SU-DHL-6 (cell line): Measurements from ENCODE around the gene KRTAP10-10.

ENCODE experiments used
- H2AFZ ChIP-seq: fragments of 200-600 bp; sonication (generic); 2 replicates; pipeline ENCODE4 v1.6.1; 2014; ENCODE audit warnings: low read depth, mild to moderate bottlenecking, moderate library complexity, mixed read lengths, antibody characterized with exemption, low read length; ENCODE audit not compliant: severe bottlenecking
- H3F3A ChIP-seq: fragments of 200-600 bp; shearing (Covaris generic); 2 replicates; pipeline ENCODE4 v1.6.0; 2016; ENCODE audit warnings: antibody characterized with exemption, mild to moderate bottlenecking; ENCODE audit not compliant: insufficient read depth
- H3K27ac ChIP-seq: fragments of 200-600 bp; sonication (generic); 2 replicates; pipeline ENCODE4 v1.5.1; 2016; ENCODE audit warnings: low read depth, mild to moderate bottlenecking, low read length, moderate library complexity, mixed read lengths
- H3K27me3 ChIP-seq: fragments of 200-600 bp; sonication (generic), shearing (Covaris generic); 2 replicates; pipeline ENCODE4 v1.6.0; 2014; ENCODE audit warnings: mild to moderate bottlenecking, low read length
- H3K36me3 ChIP-seq: fragments of 200-600 bp; sonication (generic); 2 replicates; pipeline ENCODE4 v1.6.1; 2014; ENCODE audit warnings: mild to moderate bottlenecking, low read length, mixed read lengths
- H3K4me2 ChIP-seq: fragments of 300-600, 200-600 bp; shearing (Covaris generic), sonication (generic); 2 replicates; pipeline ENCODE4 v1.6.0; 2014; ENCODE audit warnings: low read length, low read depth, mild to moderate bottlenecking; ENCODE audit not compliant: poor library complexity, severe bottlenecking
- H3K4me3 ChIP-seq: fragments of 200-600 bp; sonication (generic); 2 replicates; pipeline ENCODE4 v1.5.1; 2014; ENCODE audit warnings: antibody characterized with exemption, low read length, mild to moderate bottlenecking, mixed read lengths; ENCODE audit not compliant: insufficient read depth, poor library complexity, severe bottlenecking
- H3K79me2 ChIP-seq: fragments of 200-600 bp; sonication (generic); 2 replicates; pipeline ENCODE4 v1.6.1; 2014; ENCODE audit warnings: mild to moderate bottlenecking, low read length, moderate library complexity; ENCODE audit not compliant: insufficient read depth
- H3K9ac ChIP-seq: fragments of 200-600 bp; sonication (generic); 2 replicates; pipeline ENCODE4 v1.7.0; 2014; ENCODE audit warnings: mild to moderate bottlenecking, low read length
- H3K9me2 ChIP-seq: fragments of 200-600 bp; sonication (generic); replicated peaks from 2 replicates; pipeline ENCODE4 v1.6.1; 2014; ENCODE audit warnings: low read length; ENCODE audit not compliant: insufficient read depth
- H3K9me3 ChIP-seq: fragments of 200-600 bp; sonication (generic); 2 replicates; pipeline ENCODE4 v1.6.1; 2014; ENCODE audit warnings: low read length, mixed read lengths; ENCODE audit not compliant: insufficient read depth
- H4K20me1 ChIP-seq: fragments of 200-600 bp; sonication (generic); 2 replicates; pipeline ENCODE4 v1.6.1; 2014; ENCODE audit warnings: low read depth, mild to moderate bottlenecking, antibody characterized with exemption, low read length, moderate library complexity, mixed read lengths
- CTCF ChIP-seq: fragments of 200-600 bp; sonication (generic); IDR thresholded peaks from one replicate; pipeline ENCODE4 v1.5.1; 2017; ENCODE audit warnings: antibody characterized with exemption, mild to moderate bottlenecking, low read length, moderate library complexity; ENCODE audit not compliant: insufficient read depth, poor library complexity, severe bottlenecking
- EZH2phosphoT487 ChIP-seq: fragments of 200-600 bp; sonication (generic), shearing (Covaris generic); conservative IDR thresholded peaks from 2 replicates; pipeline ENCODE4 v1.6.1; 2018; ENCODE audit warnings: mild to moderate bottlenecking, antibody characterized with exemption, low read length, moderate library complexity, mixed read lengths

Gene KRTAP10-10

GRCh38 chr21:44593598-44594405 lies 43.4 kb upstream of the KRTAP10-10 start:
- no peak overlapping the region for H3K27ac ChIP-seq
- H3F3A ChIP-seq = no peaks in the 10 kb centered on the region
- no peaks in the 10 kb centered on the region for H3K36me3 ChIP-seq
- H4K20me1 ChIP-seq = no peaks in the 10 kb centered on the region
- no peaks in the 10 kb centered on the region for H3K9me3 ChIP-seq
- H3K9ac ChIP-seq = no peak overlapping the region
- no peaks in the 10 kb centered on the region for H3K9me2 ChIP-seq
- TF ChIP-seq CTCF (no peak), EZH2phosphoT487 (no peak)
- no peaks in the 10 kb centered on the region for H3K79me2 ChIP-seq
- no peaks in the 10 kb centered on the region for H3K27me3 ChIP-seq
- no peak overlapping the region for H3K4me3 ChIP-seq
- no peak overlapping the region for H3K4me2 ChIP-seq
- H2AFZ ChIP-seq = no peak overlapping the region

GRCh38 chr21:44594406-44594916 lies 42.7 kb upstream of the KRTAP10-10 start:
- Histone ChIP-seq H3K9me2 (no peaks in the 10 kb centered on the region), H3K79me2 (no peaks in the 10 kb centered on the region), H2AFZ (no peak overlapping the region), H3K36me3 (no peaks in the 10 kb centered on the region), H3K9ac (no peak overlapping the region), H3K4me3 (no peak overlapping the region), H3K9me3 (no peaks in the 10 kb centered on the region), H3F3A (no peaks in the 10 kb centered on the region), H4K20me1 (no peaks in the 10 kb centered on the region), H3K4me2 (no peak overlapping the region), H3K27me3 (no peaks in the 10 kb centered on the region), H3K27ac (no peak overlapping the region)
- TF ChIP-seq EZH2phosphoT487 = no peak
- no peak for TF ChIP-seq CTCF

- Histone ChIP-seq H3K4me3 (no peak overlapping the region), H3K79me2 (no peaks in the 10 kb centered on the region), H2AFZ (no peak overlapping the region), H3F3A (no peaks in the 10 kb centered on the region), H4K20me1 (no peaks in the 10 kb centered on the region), H3K9me2 (no peaks in the 10 kb centered on the region), H3K27me3 (no peaks in the 10 kb centered on the region), H3K4me2 (no peak overlapping the region), H3K27ac (no peak overlapping the region), H3K9me3 (no peaks in the 10 kb centered on the region), H3K9ac (no peak overlapping the region), H3K36me3 (no peaks in the 10 kb centered on the region)
- no peak for TF ChIP-seq EZH2phosphoT487
- TF ChIP-seq CTCF = no peak
These were observed 41.6 kb upstream of the KRTAP10-10 start for GRCh38 chr21:44595524-44595923.
